Measurements from ENCODE around the gene SEC61A1. TPM values are rescaled to one million over a fixed set of nuclear protein-coding genes. Genes with fewer than 3 reads are reported as not detected.

Gene SEC61A1
- 100 to 1,000 TPM; 134 to 189 TPM for total RNA-seq

- Mint-ChIP-seq H3K9me3 (no peaks in the 10 kb centered on the region), H3K27me3 (peaks cover under 1% of the 10 kb centered on the region), H3K4me3 (peak within 1 kb of the TSS; percentile 97), H3K36me3 (ENCODE audit: low read depth) (peaks cover 46% of the 10 kb centered on the region), H3K27ac (peak within 1 kb of the TSS; percentile 98), H3K4me1 (peaks cover 35% of the 10 kb centered on the region)
- peak; percentile 94 for ATAC-seq (replicated peaks)
Measured at GRCh38 chr3:128051837-128052594, at the start of gene SEC61A1. TSS of gene SEC61A1 (plus strand) at chr3:128052437. CDS start at chr3:128052553, 116 bp downstream.

DNA sequence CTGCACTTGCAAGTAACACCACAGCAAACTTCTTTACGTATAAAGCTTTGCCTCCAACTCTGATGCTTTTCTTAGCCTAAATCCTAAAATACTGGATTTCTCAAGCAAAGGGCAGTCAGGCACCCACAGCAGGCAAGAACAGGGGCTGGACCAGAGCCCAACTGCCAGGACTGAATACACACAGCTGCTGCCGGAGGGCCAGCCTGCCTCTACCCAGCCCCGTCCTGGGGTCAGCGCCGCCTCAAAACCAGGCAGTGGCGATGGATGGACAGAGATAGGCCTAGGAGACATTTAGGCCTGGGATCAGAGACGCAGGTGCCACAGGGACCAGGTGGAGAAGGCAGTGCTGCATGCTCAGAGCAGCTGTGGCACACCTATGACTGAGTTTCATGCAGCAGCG is 47.6 kb upstream of the SEC61A1 start:
- no peaks in the 10 kb centered on the region for H3K9me3 Mint-ChIP-seq
- H3K27ac Mint-ChIP-seq = no peak overlapping the region
- H3K4me3 Mint-ChIP-seq = no peak overlapping the region
- no peaks in the 10 kb centered on the region for H3K4me1 Mint-ChIP-seq
- no peak for ATAC-seq (replicated peaks)
- peaks cover 4% of the 10 kb centered on the region for H3K27me3 Mint-ChIP-seq
- no peaks in the 10 kb centered on the region for H3K36me3 Mint-ChIP-seq (ENCODE audit: low read depth)

- no peak for ATAC-seq (replicated peaks)
- Mint-ChIP-seq H3K4me1 (no peaks in the 10 kb centered on the region), H3K9me3 (no peaks in the 10 kb centered on the region), H3K36me3 (ENCODE audit: low read depth) (no peaks in the 10 kb centered on the region), H3K4me3 (no peak overlapping the region), H3K27me3 (peaks cover 9% of the 10 kb centered on the region), H3K27ac (no peak overlapping the region)
Measured at GRCh38 chr3:128006061-128007032, 45.9 kb upstream of the SEC61A1 start.

DNA sequence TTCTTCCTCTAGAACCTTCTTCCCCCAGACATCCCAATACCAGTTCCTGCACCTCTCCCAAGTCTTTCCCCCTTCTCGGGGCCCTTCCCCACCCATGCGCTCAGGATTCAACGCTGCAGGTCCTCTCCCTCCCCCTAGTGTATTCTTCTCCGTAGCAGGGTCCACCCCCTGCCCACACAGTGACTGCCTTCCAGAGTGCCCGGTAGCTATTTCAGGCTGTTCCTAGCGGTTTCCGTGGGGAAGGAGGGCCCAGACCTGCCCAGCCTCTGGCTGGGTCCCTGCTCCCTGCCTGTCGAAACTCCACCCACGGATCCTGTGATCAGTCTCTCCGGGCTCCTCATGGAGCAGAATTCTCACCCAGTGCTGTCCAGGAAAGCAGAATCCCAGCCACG is 45.2 kb upstream of the SEC61A1 start:
- no peak for ATAC-seq (replicated peaks)
- no peaks in the 10 kb centered on the region for H3K36me3 Mint-ChIP-seq (ENCODE audit: low read depth)
- H3K27me3 Mint-ChIP-seq = peaks cover 9% of the 10 kb centered on the region
- H3K27ac Mint-ChIP-seq = no peak overlapping the region
- H3K4me1 Mint-ChIP-seq = no peaks in the 10 kb centered on the region
- H3K4me3 Mint-ChIP-seq = no peak overlapping the region
- H3K9me3 Mint-ChIP-seq = no peaks in the 10 kb centered on the region

- no peaks in the 10 kb centered on the region for H3K9me3 Mint-ChIP-seq
- H3K27ac Mint-ChIP-seq = no peak overlapping the region
- H3K4me3 Mint-ChIP-seq = no peak overlapping the region
- H3K4me1 Mint-ChIP-seq = no peaks in the 10 kb centered on the region
- no peaks in the 10 kb centered on the region for H3K36me3 Mint-ChIP-seq (ENCODE audit: low read depth)
- H3K27me3 Mint-ChIP-seq = peaks cover 9% of the 10 kb centered on the region
- ATAC-seq (replicated peaks) = no peak
Measured at GRCh38 chr3:128009952-128010846, 42.0 kb upstream of the SEC61A1 start.

DNA sequence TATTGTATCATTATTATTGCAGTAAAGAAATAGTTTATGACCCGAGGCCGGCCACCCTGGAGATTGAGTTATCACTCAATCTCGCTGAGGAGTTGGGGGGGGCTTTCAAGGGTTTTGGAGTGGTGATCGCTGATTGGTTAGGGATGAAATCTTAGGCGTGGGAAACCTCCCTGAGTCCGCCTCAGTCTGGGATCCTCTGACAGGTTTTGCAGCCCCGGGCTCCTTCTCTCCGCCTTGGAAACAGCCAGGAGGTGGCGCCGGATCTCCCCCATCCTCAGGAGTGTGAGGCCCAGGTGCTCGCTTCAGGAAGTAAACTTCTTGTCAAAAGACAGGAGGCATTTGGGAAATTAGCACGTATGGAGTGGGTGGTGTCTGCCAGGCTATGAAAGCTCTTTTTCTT is 41.1 kb upstream of the SEC61A1 start:
- H3K27me3 Mint-ChIP-seq = peaks cover 9% of the 10 kb centered on the region
- H3K4me1 Mint-ChIP-seq = no peaks in the 10 kb centered on the region
- H3K36me3 Mint-ChIP-seq (ENCODE audit: low read depth) = no peaks in the 10 kb centered on the region
- no peak for ATAC-seq (replicated peaks)
- H3K27ac Mint-ChIP-seq = no peak overlapping the region
- no peaks in the 10 kb centered on the region for H3K9me3 Mint-ChIP-seq
- no peak overlapping the region for H3K4me3 Mint-ChIP-seq

- Mint-ChIP-seq H3K27me3 (peaks cover 7% of the 10 kb centered on the region), H3K36me3 (ENCODE audit: low read depth) (no peaks in the 10 kb centered on the region), H3K4me3 (no peak overlapping the region), H3K4me1 (no peaks in the 10 kb centered on the region), H3K9me3 (no peaks in the 10 kb centered on the region), H3K27ac (no peak overlapping the region)
- no peak for ATAC-seq (replicated peaks)
Measured at GRCh38 chr3:128012050-128012449, 40.2 kb upstream of the SEC61A1 start.

GRCh38 chr3:128014548-128014947 is 37.7 kb upstream of the SEC61A1 start:
- H3K4me1 Mint-ChIP-seq = no peaks in the 10 kb centered on the region
- ATAC-seq (replicated peaks) = no peak

GRCh38 chr3:128016502-128016901 is 35.7 kb upstream of the SEC61A1 start:
- Mint-ChIP-seq H3K27me3 (no peaks in the 10 kb centered on the region), H3K36me3 (ENCODE audit: low read depth) (no peaks in the 10 kb centered on the region), H3K27ac (no peak overlapping the region), H3K4me1 (no peaks in the 10 kb centered on the region), H3K4me3 (no peak overlapping the region), H3K9me3 (no peaks in the 10 kb centered on the region)
- no peak for ATAC-seq (replicated peaks)

More at GRCh38 chr3:128014548-128014947, 37.7 kb upstream of the SEC61A1 start:
- Mint-ChIP-seq H3K27me3 (peaks cover 5% of the 10 kb centered on the region), H3K4me3 (no peak overlapping the region), H3K9me3 (no peaks in the 10 kb centered on the region), H3K27ac (no peak overlapping the region), H3K36me3 (ENCODE audit: low read depth) (no peaks in the 10 kb centered on the region)

- Mint-ChIP-seq H3K4me1 (no peaks in the 10 kb centered on the region), H3K36me3 (ENCODE audit: low read depth) (no peaks in the 10 kb centered on the region), H3K27ac (no peak overlapping the region), H3K9me3 (no peaks in the 10 kb centered on the region), H3K4me3 (no peak overlapping the region), H3K27me3 (peaks cover 3% of the 10 kb centered on the region)
- no peak for ATAC-seq (replicated peaks)
Measured at GRCh38 chr3:128021768-128022372, 30.4 kb upstream of the SEC61A1 start.

GRCh38 chr3:128033102-128033501 is 19.1 kb upstream of the SEC61A1 start:
- no peak for ATAC-seq (replicated peaks)
- no peak overlapping the region for H3K27ac Mint-ChIP-seq
- H3K36me3 Mint-ChIP-seq (ENCODE audit: low read depth) = no peaks in the 10 kb centered on the region
- H3K4me1 Mint-ChIP-seq = no peaks in the 10 kb centered on the region
- peaks cover 5% of the 10 kb centered on the region for H3K27me3 Mint-ChIP-seq
- no peaks in the 10 kb centered on the region for H3K9me3 Mint-ChIP-seq
- no peak overlapping the region for H3K4me3 Mint-ChIP-seq

DNA sequence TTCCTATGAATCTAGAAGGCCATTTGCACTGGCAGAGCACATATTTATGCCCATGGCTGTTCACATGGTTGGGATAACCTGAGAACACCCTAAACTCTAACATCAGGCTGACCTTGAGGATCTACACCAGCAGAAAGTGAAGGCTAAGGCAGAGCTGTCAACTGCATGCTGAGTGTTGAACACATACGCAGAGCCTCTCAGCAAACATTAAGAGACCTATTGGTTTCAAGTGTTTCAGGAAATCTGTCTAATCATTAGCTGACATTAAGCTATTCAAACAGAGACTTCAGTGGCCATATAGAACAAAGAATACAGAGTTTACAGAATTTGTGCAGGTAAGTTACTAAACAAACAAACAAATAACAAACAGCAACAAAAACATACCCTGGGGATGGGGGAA is 16.1 kb upstream of the SEC61A1 start:
- Mint-ChIP-seq H3K9me3 (no peaks in the 10 kb centered on the region), H3K4me3 (no peak overlapping the region), H3K36me3 (ENCODE audit: low read depth) (no peaks in the 10 kb centered on the region), H3K4me1 (no peaks in the 10 kb centered on the region), H3K27me3 (peaks cover 5% of the 10 kb centered on the region), H3K27ac (no peak overlapping the region)
- ATAC-seq (replicated peaks) = no peak

- H3K27ac Mint-ChIP-seq = no peak overlapping the region
- no peak for ATAC-seq (replicated peaks)
Measured at GRCh38 chr3:128040041-128040440, 12.2 kb upstream of the SEC61A1 start.

GRCh38 chr3:128040660-128041059 is 11.6 kb upstream of the SEC61A1 start:
- no peak overlapping the region for H3K27ac Mint-ChIP-seq
- no peaks in the 10 kb centered on the region for H3K27me3 Mint-ChIP-seq
- H3K4me3 Mint-ChIP-seq = no peak overlapping the region
- no peaks in the 10 kb centered on the region for H3K36me3 Mint-ChIP-seq (ENCODE audit: low read depth)
- H3K9me3 Mint-ChIP-seq = no peaks in the 10 kb centered on the region
- no peaks in the 10 kb centered on the region for H3K4me1 Mint-ChIP-seq
- no peak for ATAC-seq (replicated peaks)

More at GRCh38 chr3:128040041-128040440, 12.2 kb upstream of the SEC61A1 start:
- H3K27me3 Mint-ChIP-seq = no peaks in the 10 kb centered on the region
- H3K4me3 Mint-ChIP-seq = no peak overlapping the region
- H3K4me1 Mint-ChIP-seq = no peaks in the 10 kb centered on the region
- no peaks in the 10 kb centered on the region for H3K9me3 Mint-ChIP-seq
- no peaks in the 10 kb centered on the region for H3K36me3 Mint-ChIP-seq (ENCODE audit: low read depth)

Data from activated T-helper 17 cell treated with anti-CD3 and anti-CD28 coated beads, Interleukin-2, amount 50 U/mL, for 72 hours (primary cell).